AG09319 (cell line): ENCODE measurements around the gene MMP19.

Source experiments
- DNase-seq: peaks from one replicate; pipeline ENCODE4 v3.0.0-alpha.2; 2010; ENCODE audit warnings: low read depth; ENCODE audit errors: extremely low read depth
- CTCF ChIP-seq: IDR thresholded peaks from 2 replicates; pipeline ENCODE4 v1.5.1; 2011; ENCODE audit warnings: low read depth, mild to moderate bottlenecking, inconsistent platforms, low read length, moderate library complexity

MMP19 gene

GRCh38 chr12:55829967-55830600 is 12.7 kb downstream of the MMP19 start:
- no peak for TF ChIP-seq CTCF
- DNase-seq: no peak

- DNase-seq: no peak
- TF ChIP-seq CTCF: no peak
Observed at GRCh38 chr12:55828357-55828756, 14.4 kb downstream of the MMP19 start.

- no peak for TF ChIP-seq CTCF
- DNase-seq: no peak
Observed at GRCh38 chr12:55827806-55828205, 14.9 kb downstream of the MMP19 start.

GRCh38 chr12:55824726-55825125 is 18.0 kb downstream of the MMP19 start:
- no peak for TF ChIP-seq CTCF

GRCh38 chr12:55823419-55823818 is 19.3 kb downstream of the MMP19 start:
- DNase-seq: no peak
- TF ChIP-seq CTCF: no peak

More at GRCh38 chr12:55824726-55825125, 18.0 kb downstream of the MMP19 start:
- DNase-seq: no peak

- TF ChIP-seq CTCF: peak; percentile 20
- DNase-seq: no peak
Observed at GRCh38 chr12:55822228-55822627, 20.5 kb downstream of the MMP19 start.

GRCh38 chr12:55820679-55821078 is 22.1 kb downstream of the MMP19 start:
- TF ChIP-seq CTCF: peak; percentile 25
- DNase-seq: no peak
